NCI-H2227 treated with DMSO at 0.1 percent for 48 hours (cell line): ENCODE results near the gene GBP6.
"Not testable (repeated sequence)": the region's sequence is repeated elsewhere in the genome, so short reads cannot be mapped to it uniquely, and the experiment has no call there.

Experiments used
- DNase-seq: peaks from one replicate; lab custom pipeline; 2025; lab: John Stamatoyannopoulos, UW

Gene GBP6

GRCh38 chr1:89369331-89369730 lies 5.5 kb downstream of the GBP6 start:
- DNase-seq: no peak

- DNase-seq: not testable (repeated sequence)
Measured at GRCh38 chr1:89373810-89374209, 10.0 kb downstream of the GBP6 start.

- DNase-seq: no peak
Measured at GRCh38 chr1:89378001-89378400, 14.1 kb downstream of the GBP6 start.

- DNase-seq: no peak
Measured at GRCh38 chr1:89381618-89382017, 17.8 kb downstream of the GBP6 start.

DNA sequence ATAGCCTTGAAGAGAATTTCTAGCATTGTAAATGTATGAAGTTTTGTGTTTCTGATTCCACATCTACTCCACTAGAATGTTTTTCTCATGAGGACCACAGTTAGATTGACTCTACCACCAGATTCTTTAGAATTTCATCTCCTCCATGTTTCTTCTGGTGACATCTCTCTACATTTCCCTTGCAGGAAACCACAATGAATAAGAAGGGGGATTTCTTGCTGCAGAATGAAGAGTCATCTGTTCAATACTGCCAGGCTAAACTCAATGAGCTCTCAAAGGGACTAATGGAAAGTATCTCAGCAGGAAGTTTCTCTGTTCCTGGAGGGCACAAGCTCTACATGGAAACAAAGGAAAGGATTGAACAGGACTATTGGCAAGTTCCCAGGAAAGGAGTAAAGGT lies 18.6 kb downstream of the GBP6 start:
- DNase-seq: no peak

GRCh38 chr1:89383185-89383584 lies 19.3 kb downstream of the GBP6 start:
- DNase-seq: no peak

GRCh38 chr1:89390707-89391106 lies 26.8 kb downstream of the GBP6 start:
- no peak for DNase-seq

GRCh38 chr1:89391686-89392085 lies 27.8 kb downstream of the GBP6 start:
- DNase-seq: no peak

DNA sequence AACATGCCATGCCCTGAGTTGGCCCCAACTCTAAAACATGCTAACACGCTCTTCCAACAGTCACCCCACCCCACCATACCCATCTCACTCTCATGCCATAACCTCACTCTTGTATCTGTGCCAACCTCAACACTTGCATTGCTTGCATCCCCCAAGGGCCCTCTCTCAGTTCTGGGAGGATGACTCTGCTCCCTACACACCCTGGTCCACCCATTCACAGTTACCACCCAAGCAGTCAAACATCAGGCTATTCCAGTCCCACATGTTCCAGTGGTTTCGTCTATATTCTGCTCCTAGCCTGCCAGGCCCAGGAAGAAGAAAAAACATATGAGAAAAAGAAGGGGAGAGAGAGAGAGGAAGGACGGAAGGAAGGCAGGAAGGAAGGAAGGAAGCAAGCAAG lies 31.0 kb downstream of the GBP6 start:
- no peak for DNase-seq

DNA sequence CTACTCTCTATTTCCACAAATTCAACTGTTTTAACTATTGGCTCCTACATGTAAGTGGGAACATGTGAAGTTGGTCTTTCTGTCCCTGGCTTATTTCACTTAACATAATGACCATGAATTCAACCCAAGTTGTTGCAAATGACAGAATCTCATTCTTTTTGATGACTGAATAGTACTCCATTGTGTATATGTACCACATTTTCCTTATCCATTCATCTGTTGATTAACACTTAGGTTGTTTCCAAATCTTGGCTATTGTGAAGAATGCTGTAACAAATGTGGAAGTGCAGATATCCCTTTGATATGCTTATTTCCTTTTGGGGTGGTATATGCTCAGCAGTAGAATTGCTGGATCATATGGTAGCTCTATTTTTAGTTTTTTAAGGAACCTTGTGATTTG lies 33.0 kb downstream of the GBP6 start:
- no peak for DNase-seq

- no peak for DNase-seq
Measured at GRCh38 chr1:89405275-89405929, 41.5 kb downstream of the GBP6 start.

- no peak for DNase-seq
Measured at GRCh38 chr1:89407360-89407759, 43.5 kb downstream of the GBP6 start.

GRCh38 chr1:89407768-89408167 lies 43.9 kb downstream of the GBP6 start:
- not testable (repeated sequence) for DNase-seq

- no peak for DNase-seq
Measured at GRCh38 chr1:89425056-89425455, 61.2 kb downstream of the GBP6 start.

- DNase-seq: no peak
Measured at GRCh38 chr1:89429062-89429461, 65.2 kb downstream of the GBP6 start.

- not testable (repeated sequence) for DNase-seq
Measured at GRCh38 chr1:89429681-89430080, 65.8 kb downstream of the GBP6 start.

DNA sequence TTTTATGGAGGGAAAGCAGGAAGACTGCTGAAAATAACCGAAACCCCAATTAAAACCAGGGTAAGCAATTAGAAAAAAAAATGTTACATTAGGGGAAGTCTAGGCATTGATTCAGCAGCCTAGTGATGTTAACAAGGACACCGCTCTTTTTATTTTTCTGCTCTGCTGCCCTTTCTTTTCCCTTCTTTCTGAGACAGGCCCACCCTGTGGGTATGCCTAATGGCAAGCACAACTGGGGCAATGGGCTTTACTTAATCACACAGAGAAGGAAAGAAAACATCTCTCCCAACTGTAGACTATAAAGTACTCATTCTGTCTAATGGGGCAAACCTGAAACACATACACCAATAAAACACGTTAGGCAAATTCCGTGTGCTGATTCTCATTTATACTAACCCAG lies 69.6 kb downstream of the GBP6 start:
- no peak for DNase-seq

GRCh38 chr1:89434058-89434780 lies 70.4 kb downstream of the GBP6 start:
- not testable (repeated sequence) for DNase-seq
